NCI-H510A treated with DMSO at 0.1 percent for 48 hours (cell line): ENCODE results near the gene EEF1A1.
A peak's percentile ranks its signal among the peaks of the same experiment; 100 is the strongest.
"Not testable (repeated sequence)": the region's sequence is repeated elsewhere in the genome, so short reads cannot be mapped to it uniquely, and the experiment has no call there.

Experiments used
- DNase-seq: peaks from one replicate; lab custom pipeline; 2025; lab: John Stamatoyannopoulos, UW

Gene EEF1A1

DNA sequence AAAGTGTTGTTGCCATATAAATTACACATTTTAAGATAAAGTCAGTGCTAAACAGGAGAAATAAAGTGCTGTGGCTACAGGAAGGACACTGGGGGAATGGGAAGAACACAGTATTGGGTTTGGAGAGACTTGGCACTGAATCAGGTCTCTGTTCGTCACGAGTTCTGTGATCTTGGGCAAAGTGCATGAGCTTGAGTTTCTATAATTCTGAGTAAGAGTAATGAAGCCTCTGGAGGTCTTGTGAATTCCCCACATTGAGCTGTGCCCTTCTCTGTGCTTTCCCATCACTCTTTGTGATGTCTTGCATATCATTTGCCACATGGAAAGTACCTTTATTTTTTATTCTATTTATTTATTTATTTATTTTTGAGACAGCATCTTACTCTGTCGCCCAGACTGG is 16.8 kb upstream of the EEF1A1 start:
- DNase-seq = no peak

DNA sequence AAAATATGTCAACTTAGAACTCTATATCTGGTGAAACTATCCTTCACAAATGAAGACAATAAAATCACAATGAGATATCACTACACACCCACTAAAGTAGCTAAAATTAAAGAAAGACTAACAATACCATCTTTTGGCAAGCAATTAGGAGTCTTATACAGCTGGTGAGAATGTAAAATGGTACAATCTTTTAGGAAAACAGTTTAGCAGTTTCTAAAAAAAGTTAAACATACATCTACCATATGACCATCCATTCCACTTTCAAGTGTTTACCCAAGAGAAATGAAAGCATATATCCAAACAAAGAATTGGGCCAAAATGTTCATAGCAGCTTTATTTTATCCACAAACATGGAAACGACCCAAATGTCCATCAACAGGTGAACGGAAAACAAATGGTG is 13.8 kb upstream of the EEF1A1 start:
- DNase-seq = no peak

DNA sequence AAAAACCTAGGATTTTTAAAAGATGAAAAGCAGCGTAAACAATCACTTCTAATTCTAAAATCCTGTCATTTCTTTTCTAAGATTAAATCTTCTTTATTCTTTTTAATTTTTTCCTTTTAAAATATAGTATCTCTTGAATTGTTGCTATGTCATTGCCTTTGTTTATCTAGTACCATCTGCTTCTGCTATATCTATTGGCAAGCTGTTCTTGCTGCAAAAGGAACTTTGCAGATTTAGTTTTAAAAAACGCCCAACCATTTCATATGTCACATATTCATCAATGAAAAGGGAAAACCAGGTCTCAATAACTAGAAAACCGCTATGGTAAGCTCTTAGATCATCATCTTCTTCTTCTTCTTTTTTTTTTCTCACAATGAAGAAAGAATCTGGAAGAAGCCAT is 11.5 kb upstream of the EEF1A1 start:
- DNase-seq = no peak

GRCh38 chr6:73528897-73529296 is 8.1 kb upstream of the EEF1A1 start:
- no peak for DNase-seq

GRCh38 chr6:73525546-73526330 is 4.9 kb upstream of the EEF1A1 start:
- DNase-seq = no peak

- DNase-seq = peak; percentile 44
Measured at GRCh38 chr6:73523434-73524123, 2.7 kb upstream of the EEF1A1 start.

DNA sequence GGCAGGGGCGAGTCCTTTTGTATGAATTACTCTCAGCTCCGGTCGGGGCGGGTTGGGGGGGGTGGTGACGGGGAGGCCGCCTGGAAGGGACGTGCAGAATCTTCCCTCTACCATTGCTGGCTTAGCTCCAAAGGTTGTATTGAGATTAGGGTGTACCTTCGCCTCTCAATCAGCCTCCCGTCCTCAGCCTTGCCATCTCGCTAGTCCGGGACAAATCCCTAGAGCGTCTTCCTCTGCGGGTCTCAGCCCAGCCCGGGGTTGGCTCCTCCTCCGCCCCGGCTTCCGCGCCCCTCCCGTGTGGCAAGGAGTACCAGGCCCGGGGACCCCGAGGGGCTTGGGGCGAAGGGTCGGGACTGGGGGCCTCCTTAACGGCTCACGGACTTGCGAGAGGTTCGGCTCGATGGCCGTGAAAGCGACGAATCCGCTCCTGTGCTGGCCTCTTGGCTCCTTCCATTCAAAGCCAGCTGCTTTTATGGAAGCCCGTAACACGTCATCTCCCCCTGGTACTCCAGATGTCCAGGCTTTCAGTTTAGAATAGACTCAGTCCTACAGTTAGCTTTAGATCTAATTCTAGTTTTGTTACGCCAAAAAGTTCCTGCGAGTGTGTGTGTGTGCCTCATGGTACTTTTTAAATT is 636 bp upstream of the EEF1A1 start:
- DNase-seq = peak; percentile 50

GRCh38 chr6:73519926-73520687 is 725 bp downstream of the EEF1A1 start:
- DNase-seq = no peak

GRCh38 chr6:73518982-73519881 is 1.6 kb downstream of the EEF1A1 start:
- DNase-seq = not testable (repeated sequence)

- not testable (repeated sequence) for DNase-seq
Measured at GRCh38 chr6:73518100-73518981, 2.5 kb downstream of the EEF1A1 start.

DNA sequence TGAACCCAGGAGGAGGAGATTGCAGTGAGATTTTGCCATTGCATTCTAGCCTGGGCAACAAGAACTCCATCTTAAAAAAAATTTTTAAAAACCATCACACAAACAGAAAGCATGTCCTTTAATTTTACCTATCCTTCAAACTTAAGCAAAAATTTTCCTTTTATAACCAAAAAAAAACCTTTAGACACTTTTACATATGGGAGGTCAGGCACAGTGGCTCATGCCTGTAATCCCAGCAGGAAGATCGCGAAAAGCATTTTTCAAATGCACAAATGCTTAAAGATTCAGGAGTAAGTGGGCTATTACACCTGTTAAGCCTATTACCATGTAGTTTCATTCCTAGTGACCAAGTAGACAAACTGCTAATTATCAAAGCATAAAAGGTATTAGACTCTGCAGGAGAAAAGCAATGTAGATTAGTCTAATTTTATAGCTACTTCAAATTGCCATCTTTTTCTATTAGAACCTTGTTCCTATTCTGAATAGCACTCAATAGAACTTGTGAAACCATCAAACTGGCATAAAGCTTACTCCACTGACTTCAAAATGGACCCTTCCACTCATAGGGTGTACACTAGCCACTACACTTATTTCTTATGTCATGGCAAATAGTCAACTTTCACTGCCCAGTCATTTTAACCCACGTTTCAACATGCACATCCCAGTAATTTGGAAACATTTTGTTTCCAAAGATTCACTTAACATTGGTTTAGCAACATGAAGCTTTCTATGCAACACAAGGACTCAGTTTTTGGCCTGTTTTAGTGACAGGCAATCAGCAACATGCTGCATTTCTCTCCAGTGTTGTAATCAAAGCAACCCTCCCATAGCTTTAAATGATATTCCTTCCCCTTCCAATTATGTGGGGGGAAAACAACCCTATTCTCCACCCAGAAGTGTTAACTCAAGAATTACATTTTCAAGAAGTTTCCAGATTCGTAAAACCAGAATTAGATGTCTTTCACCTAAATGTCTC is 4.0 kb downstream of the EEF1A1 start:
- no peak for DNase-seq

- no peak for DNase-seq
Measured at GRCh38 chr6:73515204-73515655, 5.6 kb downstream of the EEF1A1 start.

GRCh38 chr6:73514746-73515110 is 6.1 kb downstream of the EEF1A1 start:
- no peak for DNase-seq

GRCh38 chr6:73513496-73513854 is 7.4 kb downstream of the EEF1A1 start:
- no peak for DNase-seq

DNA sequence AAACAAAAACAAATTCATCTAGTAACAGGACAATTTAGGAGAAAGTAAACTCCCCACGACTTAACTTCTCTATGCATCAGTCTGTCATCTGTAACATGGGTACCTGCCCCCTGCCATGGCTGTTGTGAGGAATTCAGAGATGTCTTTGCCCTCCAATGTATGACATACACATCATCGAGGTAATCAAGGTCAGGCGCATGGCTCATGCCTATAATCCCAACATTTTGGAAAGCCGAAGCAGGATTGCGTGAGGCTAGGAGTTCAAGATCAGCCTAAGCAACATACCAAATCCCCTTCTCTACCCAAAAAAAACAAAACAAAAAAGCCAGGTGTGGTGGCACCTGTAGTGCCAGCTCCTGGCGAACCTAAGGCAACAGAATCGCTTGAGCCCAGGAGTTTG is 9.0 kb downstream of the EEF1A1 start:
- DNase-seq = no peak

GRCh38 chr6:73509851-73510250 is 11.0 kb downstream of the EEF1A1 start:
- no peak for DNase-seq

GRCh38 chr6:73508776-73509175 is 12.1 kb downstream of the EEF1A1 start:
- DNase-seq = no peak

DNA sequence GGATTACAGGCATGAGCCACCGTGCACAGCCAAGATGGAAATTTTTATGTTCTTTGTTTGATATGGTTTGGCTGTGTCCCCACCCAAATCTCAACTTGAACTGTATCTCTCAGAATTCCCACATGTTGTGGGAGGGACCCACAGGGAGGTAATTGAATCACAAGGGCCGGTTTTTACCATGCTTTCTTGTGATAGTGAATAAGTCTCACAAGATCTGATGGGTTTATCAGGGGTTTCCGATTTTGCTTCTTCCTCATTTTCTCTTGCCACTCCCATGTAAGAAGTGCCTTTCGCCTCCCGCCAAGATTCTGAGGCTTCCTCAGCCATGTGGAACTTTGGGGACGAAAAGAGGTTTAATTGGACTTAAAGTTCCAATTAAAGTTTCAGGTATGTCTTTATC is 14.6 kb downstream of the EEF1A1 start:
- DNase-seq = no peak

DNA sequence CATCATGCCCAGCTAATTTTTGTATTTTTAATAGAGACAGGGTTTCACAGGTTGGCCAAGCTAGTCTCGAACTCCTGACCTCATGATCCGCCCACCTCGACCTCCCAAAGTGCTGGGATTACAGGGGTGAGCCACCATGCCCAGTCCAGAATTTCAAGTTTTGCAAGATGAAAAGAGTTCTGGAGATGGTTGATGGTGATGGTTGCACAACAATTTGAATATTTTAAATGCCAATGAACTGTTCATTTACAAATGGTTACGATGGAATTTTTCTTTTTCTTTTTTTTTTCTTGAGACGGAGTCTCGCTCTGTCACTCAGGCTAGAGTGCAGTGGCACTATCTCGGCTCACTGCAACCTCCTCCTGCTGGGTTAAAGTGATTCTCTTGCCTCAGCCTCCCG is 15.1 kb downstream of the EEF1A1 start:
- not testable (repeated sequence) for DNase-seq
